HG03460 (cell line): Measurements from ENCODE around the gene SUSD3.

Experiments used
- ATAC-seq: cut with Tn5 transposase; IDR thresholded peaks from one replicate; pipeline ENCODE4 v1.9.1; 2021; ENCODE audit not compliant: unreplicated experiment

SUSD3 gene

DNA sequence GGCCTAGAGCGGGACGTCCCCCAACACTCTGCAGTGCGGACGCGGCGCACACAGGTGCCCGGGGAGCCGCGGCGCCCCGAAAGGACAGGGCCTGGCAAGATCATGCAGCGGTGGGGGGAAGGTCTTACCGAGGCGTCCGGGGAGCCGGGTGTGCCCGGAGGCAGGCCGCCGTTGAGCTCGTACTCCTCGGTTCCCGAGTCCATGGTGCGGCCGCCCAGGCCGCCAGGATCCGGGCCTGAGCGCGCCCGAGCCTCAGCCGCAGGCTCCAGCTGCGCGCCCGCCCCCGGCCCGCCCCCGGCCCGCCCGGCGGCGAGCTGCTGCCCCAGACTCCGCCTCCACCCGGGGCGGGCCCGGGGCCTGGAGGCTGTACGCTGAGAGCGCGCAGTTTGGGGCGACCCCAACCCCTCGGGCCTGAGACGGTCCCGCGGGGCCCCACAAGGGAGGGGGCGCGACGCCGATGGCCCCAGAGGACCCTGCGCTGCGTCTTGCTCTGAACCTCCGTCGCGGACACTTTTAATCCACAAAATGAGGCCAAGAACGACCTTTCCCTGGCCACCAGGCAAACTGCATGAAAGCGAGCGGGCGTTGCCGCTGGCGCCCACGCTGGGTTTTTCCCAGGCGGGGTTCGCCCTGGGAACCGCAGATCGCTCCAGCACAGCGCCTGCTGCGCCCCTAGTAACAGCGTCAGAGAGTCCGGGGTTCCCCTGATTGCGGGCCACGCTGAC, 75.7 kb downstream of the SUSD3 start, which contains the start of gene NINJ1:
Gene NINJ1 (minus strand): TSS at position 237 of the 725 bp plus-strand sequence. CDS start 34 bp downstream, at position 203.
- peak; percentile 61 for ATAC-seq
